CD4-positive, alpha-beta T cell treated with Interleukin-6 for 4 hours (primary cell): ENCODE results near the gene MAP2K4.

Experiments
- DNase-seq: peaks from one replicate; pipeline ENCODE4 v3.0.0-alpha.2; 2020; ENCODE audit warnings: mixed read lengths

Gene MAP2K4

GRCh38 chr17:12178644-12179330, 158.1 kb downstream of the MAP2K4 start:
- DNase-seq: no peak

GRCh38 chr17:12180644-12181261, 160.1 kb downstream of the MAP2K4 start:
- DNase-seq: no peak

DNA sequence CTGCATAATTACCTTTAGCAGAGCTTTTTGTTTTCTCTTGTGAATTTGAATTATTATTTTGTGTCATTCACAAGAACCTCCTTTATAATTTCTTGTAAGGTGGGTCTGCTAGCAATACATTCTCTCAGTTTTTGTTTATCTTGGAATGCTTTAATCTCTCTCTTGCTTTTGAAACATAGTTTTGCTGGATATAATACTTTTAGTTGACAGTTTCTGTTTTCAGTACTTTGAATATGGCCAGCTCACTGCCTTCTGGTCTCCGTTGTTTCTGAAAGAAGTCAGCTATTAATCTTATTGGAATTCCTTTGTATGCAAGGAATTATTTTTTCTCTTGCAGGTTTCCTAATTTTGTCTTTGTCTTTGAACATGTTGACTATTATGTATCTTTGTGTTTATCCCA, 167.0 kb downstream of the MAP2K4 start:
- DNase-seq: no peak

GRCh38 chr17:12193144-12193735, 172.6 kb downstream of the MAP2K4 start:
- DNase-seq: no peak
